K562 (cell line): Measurements from ENCODE around the gene FMN1. TPM values are rescaled to one million over a fixed set of nuclear protein-coding genes. Genes with fewer than 3 reads are reported as not detected.

Experiments
- ATAC-seq: fragments of 200-7000 bp; cut with Tn5 transposase; 3 replicates; pipeline ENCODE4 v1.9.1; 2020; ENCODE audit warnings: moderate library complexity
- BruUV-seq: library from RNA; stranded (reverse); fragments of 400-500 nt; replicated peaks from 2 replicates; lab custom pipeline; 2021; lab: Mats Ljungman, UMichigan
- CTCF ChIA-PET: fragments of 300-600 bp; formaldehyde crosslinking; extraction: SDS; loops from one replicate; lab custom pipeline; 2021; ENCODE audit warnings: low intra/inter-chr PET ratio; lab: Yijun Ruan, JAX
- POLR2A ChIA-PET: fragments of 300-600, 350-650 bp; sonication (Branson Sonifier 250); formaldehyde crosslinking; extraction: SDS; loops from one replicate; lab custom pipeline; 2021; ENCODE audit warnings: antibody characterized with exemption, inconsistent platforms; lab: Yijun Ruan, JAX
- DNase-seq, 4 experiments: peaks; one replicate each; pipeline versions ENCODE4 v3.0.0 to v3.0.0-alpha.2; 2011 to 2018; ENCODE audit warnings: low spot score in 3 of 4, mixed read lengths in 3 of 4; ENCODE audit errors: extremely low read depth in 1 of 4
- FAIRE-seq: peaks from 2 replicates; lab custom pipeline; 2011; peaks lifted over from hg19 to GRCh38; lab: Jason Lieb, UNC
- H2AFZ ChIP-seq: 2 replicates; pipeline ENCODE4 v1.6.0; 2011; ENCODE audit warnings: low read depth, low read length, control low read depth, inconsistent platforms
- H3K27ac ChIP-seq: fragments of 200-600 bp; 3 replicates; pipeline ENCODE4 v1.8.0; 2011; ENCODE audit warnings: low read depth, mild to moderate bottlenecking, control low read depth, inconsistent platforms, low read length, moderate library complexity, mixed read lengths; ENCODE audit errors: extremely low read depth
- H3K27me3 ChIP-seq, 2 experiments: fragments of 300-600 bp in 1 of 2; 2 replicates in 1 of 2; 3 replicates in 1 of 2; pipeline versions ENCODE4 v1.6.0 to v1.8.0; 2011; ENCODE audit warnings: inconsistent platforms in 2 of 2, low read length in 2 of 2, mild to moderate bottlenecking in 1 of 2, mixed read lengths in 1 of 2, moderate library complexity in 1 of 2; ENCODE audit not compliant: control insufficient read depth in 2 of 2, insufficient read depth in 2 of 2
- H3K36me3 ChIP-seq: fragments of 300-600 bp; 3 replicates; pipeline ENCODE4 v1.8.0; 2011; ENCODE audit warnings: mild to moderate bottlenecking, low read length, inconsistent platforms; ENCODE audit not compliant: control insufficient read depth, insufficient read depth
- H3K4me1 ChIP-seq, 2 experiments: fragments of 200-600 bp in 1 of 2; replicated peaks in 1 of 2; 2 replicates in 1 of 2; 3 replicates in 1 of 2; pipeline versions ENCODE4 v1.5.1 to v1.8.0; 2011; ENCODE audit warnings: inconsistent platforms in 2 of 2, low read length in 2 of 2, mild to moderate bottlenecking in 1 of 2, mixed read lengths in 1 of 2, moderate library complexity in 1 of 2; ENCODE audit not compliant: control insufficient read depth in 2 of 2, insufficient read depth in 2 of 2
- H3K4me2 ChIP-seq: 2 replicates; pipeline ENCODE4 v1.6.1; 2011; ENCODE audit warnings: low read length, control low read depth, inconsistent platforms, mixed read lengths; ENCODE audit not compliant: insufficient read depth
- H3K4me3 ChIP-seq: fragments of 200-600 bp; sonication (generic), shearing (Covaris generic); 2 replicates; pipeline ENCODE4 v1.5.1; 2016; ENCODE audit warnings: control low read depth, inconsistent platforms
- H3K79me2 ChIP-seq: fragments of 200-600 bp; 3 replicates; pipeline ENCODE4 v1.8.0; 2011; ENCODE audit warnings: low read length, inconsistent platforms; ENCODE audit not compliant: control insufficient read depth, insufficient read depth
- H3K9ac ChIP-seq, 2 experiments: 2 replicates each; pipeline versions ENCODE4 v1.6.0 to v1.6.1; 2011; ENCODE audit warnings: low read depth in 2 of 2, low read length in 2 of 2, control low read depth in 1 of 2, inconsistent platforms in 1 of 2, mild to moderate bottlenecking in 1 of 2, mixed read lengths in 1 of 2; ENCODE audit not compliant: insufficient read depth in 1 of 2
- H3K9me1 ChIP-seq: one replicate; pipeline ENCODE4 v1.6.0; 2011; ENCODE audit warnings: inconsistent platforms, mild to moderate bottlenecking, low read length, moderate library complexity; ENCODE audit not compliant: control insufficient read depth, insufficient read depth
- H3K9me3 ChIP-seq: replicated peaks from 2 replicates; pipeline ENCODE4 v1.5.1; 2011; ENCODE audit warnings: low read depth, low read length, inconsistent platforms; ENCODE audit not compliant: control insufficient read depth, insufficient read depth
- H4K20me1 ChIP-seq: replicated peaks from 2 replicates; pipeline ENCODE4 v1.6.1; 2011; ENCODE audit warnings: low read length, inconsistent platforms, mixed read lengths; ENCODE audit not compliant: control insufficient read depth, insufficient read depth
- EHMT2 ChIP-seq: fragments of 450-650 bp; IDR thresholded peaks from 2 replicates; pipeline ENCODE4 v1.6.1; 2018; ENCODE audit warnings: antibody characterized with exemption
- FIP1L1 ChIP-seq: fragments of 200-400 bp; formaldehyde crosslinking; IDR thresholded peaks from 2 replicates; pipeline ENCODE4 v1.6.1; 2018; ENCODE audit warnings: mild to moderate bottlenecking, low read depth, low read length; ENCODE audit not compliant: poor library complexity, severe bottlenecking
- JUND ChIP-seq, 2 experiments: IDR thresholded peaks; 2 replicates in 1 of 2; 3 replicates in 1 of 2; pipeline ENCODE4 v1.6.1; 2011; ENCODE audit warnings: borderline replicate concordance in 2 of 2, low read depth in 2 of 2, low read length in 2 of 2, improper control_type of control experiment in 1 of 2, missing biosample characterization in 1 of 2, missing genetic modification characterization in 1 of 2, missing genetic modification reagents in 1 of 2
- PURB ChIP-seq: sonication (generic); formaldehyde crosslinking; IDR thresholded peaks from 2 replicates; pipeline ENCODE4 v1.9.0; 2021; ENCODE audit warnings: low read depth, mild to moderate bottlenecking, missing genetic modification reagents
- SP1 ChIP-seq: sonication (generic); formaldehyde crosslinking; IDR thresholded peaks from 2 replicates; pipeline ENCODE4 v1.8.1; 2022; ENCODE audit warnings: mild to moderate bottlenecking, missing genetic modification reagents
- SP2 ChIP-seq: IDR thresholded peaks from 2 replicates; pipeline ENCODE4 v1.6.1; 2011; ENCODE audit warnings: mild to moderate bottlenecking, low read depth, low read length, moderate library complexity; ENCODE audit not compliant: poor library complexity, severe bottlenecking; ENCODE audit errors: extremely low read depth
- STAT5B ChIP-seq: fragments of 250-450 bp; sonication (Bioruptor Pico); IDR thresholded peaks from 2 replicates; pipeline ENCODE4 v1.8.0; 2021; ENCODE audit warnings: mild to moderate bottlenecking, inconsistent platforms
- TCF3 ChIP-seq: sonication (generic); formaldehyde crosslinking; IDR thresholded peaks from 2 replicates; pipeline ENCODE4 v1.4.0; 2020; ENCODE audit warnings: mild to moderate bottlenecking, missing genetic modification reagents
- ZBTB8A ChIP-seq: fragments of 450-650 bp; IDR thresholded peaks from 2 replicates; pipeline ENCODE4 v1.6.1; 2018; ENCODE audit warnings: mild to moderate bottlenecking, moderate library complexity; ENCODE audit not compliant: partially characterized antibody
- ZFPM2 ChIP-seq: fragments of 250-450 bp; sonication (Bioruptor Pico); IDR thresholded peaks from 2 replicates; pipeline ENCODE4 v1.5.1; 2022; ENCODE audit warnings: mild to moderate bottlenecking
- WGBS: fragments of 100-300 bp; shearing (Covaris generic); methylation state at CpG from one replicate; pipeline ENCODE4 v1.1.6; 2016; ENCODE audit warnings: low coverage, mixed read lengths; ENCODE audit not compliant: insufficient coverage; ENCODE audit errors: missing lambda C conversion rate; 5-methylcytosine and 5-hydroxymethylcytosine counted together
- in situ Hi-C: fragments of 300-500 bp; cut with MboI; formaldehyde crosslinking; loops from 4 replicates; pipeline ENCODE4 v1.15.0; 2018; ENCODE audit warnings: inconsistent platforms, mixed read lengths
- intact Hi-C: fragments of 100-400 bp; cut with micrococcal nuclease; formaldehyde crosslinking; loops from 2 replicates; pipeline ENCODE4 v1.14.2; 2022
- polyA plus RNA-seq, 8 experiments: library from polyadenylated mRNA; depleted of rRNA in 4 of 8; stranded (reverse) in 5 of 8; unstranded in 3 of 8; fragments of >200 nt; fragmentation: Nextera tagmentation in 2 of 8; fragmentation: Illumina TruSeq in 1 of 8; extraction: Ambion mirVana in 2 of 8; extraction: Trizol in 1 of 8; gene quantifications; 2 replicates each; pipeline versions ENCODE4 v1.2.1 to v1.2.3, GENCODE V29; 2011 to 2014; ENCODE audit warnings: inconsistent platforms in 1 of 8, missing spikeins in 1 of 8
- total RNA-seq, 7 experiments: library from RNA; depleted of rRNA in 6 of 7; stranded (reverse); fragments of >200 nt in 6 of 7; fragmentation: Illumina TruSeq in 2 of 7; extraction: Trizol in 2 of 7; gene quantifications; 2 replicates each; pipeline versions ENCODE4 v1.2.1 to v1.2.3, GENCODE V29; 2011 to 2021; ENCODE audit warnings: low replicate concordance in 1 of 7
- TF ChIP-seq, protein P1 (sequence below), 2 experiments: fragments of 450-650 bp in 1 of 2; sonication (generic) in 1 of 2; formaldehyde crosslinking in 1 of 2; IDR thresholded peaks in 1 of 2; conservative IDR thresholded peaks in 1 of 2; 2 replicates each; pipeline versions ENCODE4 v1.6.1 to v1.8.1; 2016 to 2023; ENCODE audit warnings: mild to moderate bottlenecking in 2 of 2, moderate library complexity in 2 of 2, inconsistent platforms in 1 of 2, missing genetic modification reagents in 1 of 2
- TF ChIP-seq, protein P2 (sequence below): fragments of 200-800 bp; sonication (Bioruptor generic); IDR thresholded peaks from 2 replicates; pipeline ENCODE4 v1.6.1; 2017; ENCODE audit warnings: missing genetic modification characterization, missing compliant biosample characterization
- TF ChIP-seq, protein P3 (sequence below): fragments of 200-800 bp; sonication (Bioruptor generic); IDR thresholded peaks from 2 replicates; pipeline ENCODE4 v1.6.1; 2017; ENCODE audit warnings: missing genetic modification characterization, missing compliant biosample characterization
- TF ChIP-seq, protein P4 (sequence below): fragments of 250-450 bp; sonication (Bioruptor Pico); IDR thresholded peaks from 2 replicates; pipeline ENCODE4 v1.8.0; 2022; ENCODE audit warnings: moderate library complexity, mild to moderate bottlenecking, inconsistent platforms

The FMN1 gene
- total and polyA plus RNA-seq, 9 of the 15 experiments (the other 6 are each of a cell fraction or from before 2014, with no cell fraction given): 0.03 to 0.07 (median 0.04) TPM; not detected in 6

DNA sequence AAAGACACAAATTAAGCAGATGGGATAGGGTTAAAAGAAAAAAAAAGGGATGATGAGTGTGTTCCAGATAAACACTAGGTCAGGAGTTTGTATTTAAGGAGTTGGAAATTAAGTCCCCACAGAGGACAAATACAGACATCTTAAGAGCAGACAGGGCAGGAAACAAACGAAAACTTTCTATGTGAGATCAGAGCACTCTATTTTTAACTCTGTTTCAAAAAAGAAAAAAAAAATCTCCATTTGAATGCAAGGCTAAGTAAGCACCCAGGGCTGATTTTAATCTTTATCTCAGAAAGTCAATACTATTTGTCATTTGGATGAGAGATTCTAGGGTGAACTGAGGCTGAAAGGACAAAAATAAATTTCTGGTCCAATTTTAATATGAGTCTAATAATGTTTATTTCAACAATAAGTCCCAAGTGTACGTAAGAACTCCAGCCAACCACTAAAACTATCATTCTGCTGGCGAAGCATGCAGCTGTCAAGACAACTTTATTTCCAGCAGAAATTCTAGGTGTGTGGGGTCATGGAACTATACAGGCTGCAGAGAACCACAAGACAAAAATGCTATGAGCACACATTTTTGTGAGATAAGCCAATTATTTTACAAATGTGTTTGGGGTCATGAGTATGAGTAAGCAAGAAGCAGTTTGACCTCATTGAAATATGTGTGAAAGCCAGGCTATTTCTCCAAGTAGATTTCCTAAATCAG is 186.1 kb downstream of the FMN1 start:
- FAIRE-seq (no peak), ATAC-seq (no peak), DNase-seq (no peak)
- in situ Hi-C loops: no loop called here
- 2% methylated on average over 3 of the region's 3 CpGs for WGBS
- no peaks in the 10 kb centered on the region for H3K27me3 ChIP-seq
- H3K4me2 ChIP-seq: no peak overlapping the region
- H3K9me1 ChIP-seq: no peaks in the 10 kb centered on the region
- BruUV-seq: no TSS peak
- no peaks in the 10 kb centered on the region for H3K36me3 ChIP-seq
- CTCF ChIA-PET: no interaction called here
- H2AFZ ChIP-seq: no peak overlapping the region
- no peaks in the 10 kb centered on the region for H3K9me3 ChIP-seq
- H3K4me1 ChIP-seq: no peaks in the 10 kb centered on the region
- no peak overlapping the region for H3K4me3 ChIP-seq
- POLR2A ChIA-PET: no interaction called here
- no peak overlapping the region for H3K27ac ChIP-seq
- TF ChIP-seq, protein P1, sequence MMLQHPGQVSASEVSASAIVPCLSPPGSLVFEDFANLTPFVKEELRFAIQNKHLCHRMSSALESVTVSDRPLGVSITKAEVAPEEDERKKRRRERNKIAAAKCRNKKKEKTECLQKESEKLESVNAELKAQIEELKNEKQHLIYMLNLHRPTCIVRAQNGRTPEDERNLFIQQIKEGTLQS (IDR thresholded peaks at IDR 0.05): no peak
- TF ChIP-seq, protein P1 (CRISPR knock-in tag; conservative IDR thresholded peaks at IDR 0.05): no peak
- TF ChIP-seq ZFPM2 (CRISPR knock-in tag): no peak
- no peak for TF ChIP-seq SP1
- TF ChIP-seq, protein P2, sequence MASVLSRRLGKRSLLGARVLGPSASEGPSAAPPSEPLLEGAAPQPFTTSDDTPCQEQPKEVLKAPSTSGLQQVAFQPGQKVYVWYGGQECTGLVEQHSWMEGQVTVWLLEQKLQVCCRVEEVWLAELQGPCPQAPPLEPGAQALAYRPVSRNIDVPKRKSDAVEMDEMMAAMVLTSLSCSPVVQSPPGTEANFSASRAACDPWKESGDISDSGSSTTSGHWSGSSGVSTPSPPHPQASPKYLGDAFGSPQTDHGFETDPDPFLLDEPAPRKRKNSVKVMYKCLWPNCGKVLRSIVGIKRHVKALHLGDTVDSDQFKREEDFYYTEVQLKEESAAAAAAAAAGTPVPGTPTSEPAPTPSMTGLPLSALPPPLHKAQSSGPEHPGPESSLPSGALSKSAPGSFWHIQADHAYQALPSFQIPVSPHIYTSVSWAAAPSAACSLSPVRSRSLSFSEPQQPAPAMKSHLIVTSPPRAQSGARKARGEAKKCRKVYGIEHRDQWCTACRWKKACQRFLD: no peak
- TF ChIP-seq TCF3 (CRISPR knock-in tag): no peak
- TF ChIP-seq SP2: no peak
- TF ChIP-seq PURB (CRISPR knock-in tag): no peak
- TF ChIP-seq, protein P3, sequence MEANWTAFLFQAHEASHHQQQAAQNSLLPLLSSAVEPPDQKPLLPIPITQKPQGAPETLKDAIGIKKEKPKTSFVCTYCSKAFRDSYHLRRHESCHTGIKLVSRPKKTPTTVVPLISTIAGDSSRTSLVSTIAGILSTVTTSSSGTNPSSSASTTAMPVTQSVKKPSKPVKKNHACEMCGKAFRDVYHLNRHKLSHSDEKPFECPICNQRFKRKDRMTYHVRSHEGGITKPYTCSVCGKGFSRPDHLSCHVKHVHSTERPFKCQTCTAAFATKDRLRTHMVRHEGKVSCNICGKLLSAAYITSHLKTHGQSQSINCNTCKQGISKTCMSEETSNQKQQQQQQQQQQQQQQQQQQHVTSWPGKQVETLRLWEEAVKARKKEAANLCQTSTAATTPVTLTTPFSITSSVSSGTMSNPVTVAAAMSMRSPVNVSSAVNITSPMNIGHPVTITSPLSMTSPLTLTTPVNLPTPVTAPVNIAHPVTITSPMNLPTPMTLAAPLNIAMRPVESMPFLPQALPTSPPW (CRISPR knock-in tag): no peak
- no peak for TF ChIP-seq FIP1L1
- TF ChIP-seq JUND (IDR thresholded peaks at IDR 0.05; ENCODE audit: borderline replicate concordance, low read depth, low read length): no peak
- no peak for TF ChIP-seq JUND (tag; IDR thresholded peaks at IDR 0.05; ENCODE audit: borderline replicate concordance, low read depth, low read length)
- TF ChIP-seq ZBTB8A: no peak
- no peak for TF ChIP-seq EHMT2
- TF ChIP-seq, protein P4, sequence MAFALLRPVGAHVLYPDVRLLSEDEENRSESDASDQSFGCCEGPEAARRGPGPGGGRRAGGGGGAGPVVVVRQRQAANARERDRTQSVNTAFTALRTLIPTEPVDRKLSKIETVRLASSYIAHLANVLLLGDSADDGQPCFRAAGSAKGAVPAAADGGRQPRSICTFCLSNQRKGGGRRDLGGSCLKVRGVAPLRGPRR (CRISPR knock-in tag): no peak
- no peak for TF ChIP-seq STAT5B (CRISPR knock-in tag)
- intact Hi-C loops: no loop called here
- H3K79me2 ChIP-seq: no peaks in the 10 kb centered on the region
- no peaks in the 10 kb centered on the region for H4K20me1 ChIP-seq
- no peak overlapping the region for H3K9ac ChIP-seq
